ENCODE results near the gene MAGEA12.
"Not testable (repeated sequence)": the region's sequence is repeated elsewhere in the genome, so short reads cannot be mapped to it uniquely, and the experiment has no call there.

GRCh38 chrX:152753686-152754650 lies 20.4 kb downstream of the MAGEA12 start, which contains the start of gene MAGEA2:
- TF ChIP-seq ZNF24 (IDR thresholded peaks at IDR 0.05); ATF2 (IDR thresholded peaks at IDR 0.05; ENCODE audit: low read length); EZH2 (IDR thresholded peaks at IDR 0.05; ENCODE audit: borderline replicate concordance, control insufficient read depth, low read depth, low read length); TCF3 (IDR thresholded peaks at IDR 0.05; ENCODE audit: borderline replicate concordance, insufficient read depth, low read depth, low read length); CTCF (IDR thresholded peaks at IDR 0.05 in 2 of 3, conservative IDR thresholded peaks at IDR 0.05 in 1 of 3; ENCODE audit: control insufficient read depth in 2 of 3, extremely low read depth in 1 of 3, insufficient read depth in 1 of 3, low read depth in 3 of 3, low read length in 3 of 3); IKZF2 (IDR thresholded peaks at IDR 0.05); POLR2A (IDR thresholded peaks at IDR 0.05; ENCODE audit: low read depth, low read length); USF1 (IDR thresholded peaks at IDR 0.05; ENCODE audit: borderline replicate concordance, extremely low read length, insufficient read depth, low read depth, low read length); SMC3 (IDR thresholded peaks at IDR 0.05; ENCODE audit: borderline replicate concordance, low read length); NR2C2 (IDR thresholded peaks at IDR 0.05; ENCODE audit: borderline replicate concordance, control insufficient read depth, insufficient read length, low read depth); BCL11A (IDR thresholded peaks at IDR 0.05; ENCODE audit: low read depth, low read length); NFYB (IDR thresholded peaks at IDR 0.05; ENCODE audit: insufficient read depth, low read depth, low read length); RAD21 (IDR thresholded peaks at IDR 0.05; ENCODE audit: insufficient read depth, low read depth, low read length): not testable (repeated sequence)
